Skeletal muscle cell (primary cell): ENCODE results near the gene TESMIN.
A peak's percentile ranks its signal among the peaks of the same experiment; 100 is the strongest.

Experiments used
- DNase-seq: peaks from one replicate; pipeline ENCODE4 v3.0.0-alpha.2; 2010; ENCODE audit warnings: low read depth
- H3K4me3 ChIP-seq: 2 replicates; pipeline ENCODE4 v1.5.1; 2011; ENCODE audit warnings: low read depth, mild to moderate bottlenecking, control low read depth, low read length, moderate library complexity

Gene TESMIN, protein sequence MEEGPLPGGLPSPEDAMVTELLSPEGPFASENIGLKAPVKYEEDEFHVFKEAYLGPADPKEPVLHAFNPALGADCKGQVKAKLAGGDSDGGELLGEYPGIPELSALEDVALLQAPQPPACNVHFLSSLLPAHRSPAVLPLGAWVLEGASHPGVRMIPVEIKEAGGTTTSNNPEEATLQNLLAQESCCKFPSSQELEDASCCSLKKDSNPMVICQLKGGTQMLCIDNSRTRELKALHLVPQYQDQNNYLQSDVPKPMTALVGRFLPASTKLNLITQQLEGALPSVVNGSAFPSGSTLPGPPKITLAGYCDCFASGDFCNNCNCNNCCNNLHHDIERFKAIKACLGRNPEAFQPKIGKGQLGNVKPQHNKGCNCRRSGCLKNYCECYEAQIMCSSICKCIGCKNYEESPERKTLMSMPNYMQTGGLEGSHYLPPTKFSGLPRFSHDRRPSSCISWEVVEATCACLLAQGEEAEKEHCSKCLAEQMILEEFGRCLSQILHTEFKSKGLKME

DNA sequence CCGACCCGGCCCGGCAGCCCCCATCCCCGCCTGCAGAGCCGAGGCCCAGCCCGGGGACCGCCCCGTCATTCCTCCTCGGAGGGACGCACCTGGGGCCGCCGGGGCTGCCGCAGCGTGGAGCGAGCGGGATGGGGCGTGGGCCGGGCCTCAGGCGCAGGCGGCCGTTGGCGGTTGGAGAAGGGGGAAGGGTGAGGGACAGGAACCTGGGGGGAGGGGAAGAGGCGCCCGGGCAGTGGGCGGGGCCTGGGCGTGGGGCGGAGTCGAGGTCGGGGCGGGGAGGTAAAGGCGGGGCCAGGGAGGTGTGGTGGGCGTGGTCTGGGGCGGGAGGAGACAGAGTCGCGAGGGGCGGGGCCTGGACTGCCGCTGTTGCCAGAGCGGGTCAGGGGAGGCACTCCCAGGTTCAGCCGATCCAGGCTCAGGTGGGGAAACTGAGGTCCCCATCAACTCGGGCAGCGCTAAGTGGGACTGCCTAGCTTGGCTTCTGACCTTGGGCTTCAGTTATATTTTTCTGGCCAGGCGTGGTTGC lies at the start of gene TESMIN:
Gene TESMIN, minus strand, starts transcription at position 190 of the 526 bp plus-strand sequence. CDS start 860 bp downstream, outside the sequence.
- H3K4me3 ChIP-seq: peak within 1 kb of the TSS; percentile 24
- no peak for DNase-seq

DNA sequence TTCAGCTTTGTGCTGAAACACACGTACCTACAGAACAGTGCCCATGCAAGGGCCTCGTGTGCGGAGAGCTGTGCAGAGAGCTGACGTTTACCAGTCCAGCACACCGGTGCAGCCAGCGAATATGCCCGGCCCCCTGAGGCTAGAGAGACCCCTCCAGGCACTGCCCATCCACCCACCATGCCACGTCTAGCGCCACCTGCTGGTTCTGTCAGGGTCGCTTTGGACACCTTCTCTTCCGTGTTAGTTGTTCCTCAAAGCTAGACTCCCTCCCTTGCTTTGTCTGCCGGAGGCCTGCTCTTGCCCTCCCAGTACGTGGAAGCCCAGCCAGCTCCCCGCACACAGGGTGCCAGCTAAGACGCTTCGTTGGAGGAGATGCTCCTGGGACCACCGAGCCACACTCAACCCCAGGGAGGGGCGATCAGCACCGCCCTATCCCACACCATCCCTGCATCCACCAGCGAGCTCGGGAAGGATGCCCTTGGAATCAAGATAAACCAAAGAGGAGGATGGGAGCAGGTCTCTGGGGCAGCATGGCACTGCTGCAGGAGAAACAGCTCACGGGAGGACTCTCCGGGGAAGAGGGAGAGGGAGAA lies 47.0 kb upstream of the TESMIN start:
- DNase-seq: no peak
- H3K4me3 ChIP-seq: no peak overlapping the region

DNA sequence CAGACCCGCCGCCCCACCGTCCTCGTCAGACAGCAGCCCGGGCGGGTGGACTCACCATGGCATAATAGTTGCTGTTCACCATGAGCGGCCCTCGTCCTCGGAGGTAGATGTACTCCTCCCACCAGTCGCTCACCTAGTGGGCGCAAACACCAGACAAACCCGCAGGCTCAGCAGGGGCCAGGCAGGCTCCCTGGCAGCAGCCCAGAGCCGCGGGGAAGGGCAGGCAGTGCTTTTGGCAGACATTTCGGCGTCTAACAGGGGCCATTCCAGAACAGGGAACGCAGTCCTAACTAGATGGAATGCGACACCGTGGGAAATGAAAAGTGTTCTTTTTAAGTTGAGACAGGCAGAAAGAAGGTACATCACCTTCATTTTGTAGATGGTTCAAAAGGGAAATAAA lies 45.5 kb upstream of the TESMIN start:
- DNase-seq: no peak
- H3K4me3 ChIP-seq: no peak overlapping the region

DNA sequence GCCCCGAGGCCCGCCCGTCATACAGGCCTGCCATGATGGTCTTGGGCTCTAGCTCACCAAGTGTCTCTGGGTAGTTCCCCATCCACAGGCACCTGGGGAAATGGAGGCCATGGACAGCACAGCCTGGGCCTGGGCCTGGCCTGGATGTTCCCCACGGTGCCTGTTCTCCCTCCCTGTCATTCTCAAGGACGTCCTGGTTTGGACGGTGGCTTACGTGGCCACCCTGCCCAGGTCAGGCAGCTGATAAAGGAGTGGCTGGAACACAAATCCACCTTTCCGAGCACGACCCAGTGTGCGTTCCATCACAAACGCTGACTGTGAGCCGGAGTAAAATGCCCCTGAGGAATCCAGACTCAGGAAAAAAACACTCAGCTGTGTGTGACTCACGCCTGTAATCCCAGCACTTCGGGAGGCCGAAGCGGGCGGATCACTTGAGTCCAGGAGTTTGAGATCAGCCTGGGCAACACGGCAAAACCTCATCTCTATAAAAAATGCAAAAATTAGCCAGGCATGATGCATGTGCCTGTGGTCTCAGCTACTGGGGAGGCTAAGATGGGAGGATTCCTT lies 41.2 kb upstream of the TESMIN start:
- no peak for DNase-seq
- no peak overlapping the region for H3K4me3 ChIP-seq

DNA sequence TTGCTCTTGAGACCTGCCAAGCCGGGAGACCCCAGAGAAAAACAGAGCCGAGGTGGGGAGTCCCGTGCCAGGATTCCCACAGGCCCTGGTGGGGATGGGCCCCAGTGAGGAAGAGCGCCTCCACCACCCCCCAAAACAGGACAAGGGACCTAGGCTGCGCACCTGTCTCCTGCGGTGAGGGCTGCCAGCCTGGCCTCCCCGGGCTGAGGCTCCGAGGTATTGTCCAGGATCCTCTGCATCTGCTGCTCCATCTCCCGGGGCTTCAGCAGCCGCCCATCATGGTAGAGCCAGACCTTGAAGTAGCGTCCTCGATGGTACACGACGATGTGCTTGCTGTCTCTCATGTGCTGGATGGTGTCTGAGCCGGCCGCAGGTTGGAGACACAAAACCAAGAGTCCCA lies 33.3 kb upstream of the TESMIN start:
- H3K4me3 ChIP-seq: no peak overlapping the region
- DNase-seq: no peak

DNA sequence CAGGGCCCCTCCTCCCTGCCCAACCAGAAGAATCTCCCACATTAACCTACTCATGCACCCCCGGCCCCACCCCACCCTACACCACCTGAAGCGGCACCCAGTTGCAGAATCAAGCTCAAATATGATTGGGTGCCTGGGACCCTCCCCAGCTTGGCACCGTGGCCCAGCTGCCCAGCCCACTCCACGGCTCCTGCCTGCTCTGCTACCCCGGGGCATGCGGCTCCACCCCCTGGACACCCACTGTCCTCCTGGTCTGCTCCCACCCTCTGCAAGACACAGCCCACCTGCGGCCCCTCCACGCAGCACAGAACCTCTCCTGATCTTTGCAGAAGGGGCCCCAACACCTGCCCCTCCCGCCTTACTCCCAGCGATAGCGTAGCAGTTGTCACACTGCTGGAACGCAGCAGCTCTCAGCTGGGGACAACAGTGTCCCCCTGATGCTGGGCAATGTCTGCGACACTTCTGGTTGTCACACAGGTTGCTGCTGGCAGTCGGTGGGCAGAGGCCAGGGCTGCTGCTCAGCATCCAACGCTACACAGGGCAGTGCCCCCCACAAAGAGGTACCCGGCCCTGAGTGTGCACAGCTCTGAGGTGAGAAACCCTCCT lies 32.0 kb upstream of the TESMIN start:
- no peak overlapping the region for H3K4me3 ChIP-seq
- no peak for DNase-seq

DNA sequence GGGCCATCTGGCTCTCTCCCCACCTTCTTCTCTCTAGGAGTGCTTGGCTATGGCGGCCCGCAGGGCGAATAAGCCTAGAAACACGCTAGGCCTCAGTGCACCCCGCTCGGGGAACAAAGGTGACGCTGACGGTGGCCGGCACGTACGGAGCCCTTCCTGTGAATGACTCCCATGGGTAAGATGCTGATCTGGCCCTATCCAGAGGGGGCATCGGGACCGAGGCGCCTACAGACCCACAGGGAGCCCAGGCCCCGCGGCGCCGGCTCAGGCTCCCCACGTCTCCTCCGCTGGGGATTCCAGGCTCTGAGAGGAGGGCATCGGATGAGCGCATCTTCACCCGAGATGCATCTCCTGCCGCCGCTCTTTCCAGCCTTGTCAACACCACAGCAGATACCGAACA lies 31.4 kb upstream of the TESMIN start:
- DNase-seq: no peak
- H3K4me3 ChIP-seq: no peak overlapping the region

DNA sequence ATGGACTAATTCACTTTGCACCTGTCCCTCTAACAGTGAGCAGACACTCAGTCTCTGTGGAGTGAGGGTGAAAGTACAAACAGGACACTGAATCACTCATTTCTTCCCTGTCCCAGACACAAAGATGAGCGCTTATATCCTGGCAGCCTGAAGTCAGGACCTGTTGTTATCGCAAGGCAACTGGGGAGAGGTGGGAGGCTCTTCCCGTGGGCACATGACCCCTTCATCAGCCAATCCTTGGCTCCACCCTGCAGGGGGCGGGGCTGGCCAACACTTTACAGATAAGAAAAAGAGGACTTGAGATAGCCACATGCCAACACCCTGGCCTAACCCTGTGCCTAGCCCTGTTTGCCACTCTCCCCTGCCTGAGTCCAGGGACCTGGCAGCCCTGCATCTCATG lies 29.5 kb upstream of the TESMIN start:
- H3K4me3 ChIP-seq: no peak overlapping the region
- DNase-seq: no peak

DNA sequence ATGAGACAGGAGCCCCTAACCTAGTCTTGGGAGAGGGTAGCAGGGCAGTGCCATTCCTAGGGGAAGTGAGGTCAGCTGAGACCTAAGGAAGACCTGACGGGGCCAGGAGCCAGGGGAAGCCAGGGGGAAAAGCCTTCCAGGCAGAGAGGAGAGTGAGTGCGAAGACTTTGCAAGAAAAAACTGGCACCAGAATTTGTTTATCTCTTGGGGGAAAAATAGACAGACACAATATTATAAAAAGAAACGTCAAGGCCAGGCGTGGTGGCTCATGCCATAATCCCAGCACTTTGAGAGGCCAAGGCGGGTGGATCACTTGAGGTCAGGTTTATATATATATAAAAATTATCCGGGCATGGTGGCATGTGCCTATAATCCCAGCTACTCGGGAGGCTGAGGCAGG lies 26.9 kb upstream of the TESMIN start:
- H3K4me3 ChIP-seq: no peak overlapping the region
- no peak for DNase-seq

DNA sequence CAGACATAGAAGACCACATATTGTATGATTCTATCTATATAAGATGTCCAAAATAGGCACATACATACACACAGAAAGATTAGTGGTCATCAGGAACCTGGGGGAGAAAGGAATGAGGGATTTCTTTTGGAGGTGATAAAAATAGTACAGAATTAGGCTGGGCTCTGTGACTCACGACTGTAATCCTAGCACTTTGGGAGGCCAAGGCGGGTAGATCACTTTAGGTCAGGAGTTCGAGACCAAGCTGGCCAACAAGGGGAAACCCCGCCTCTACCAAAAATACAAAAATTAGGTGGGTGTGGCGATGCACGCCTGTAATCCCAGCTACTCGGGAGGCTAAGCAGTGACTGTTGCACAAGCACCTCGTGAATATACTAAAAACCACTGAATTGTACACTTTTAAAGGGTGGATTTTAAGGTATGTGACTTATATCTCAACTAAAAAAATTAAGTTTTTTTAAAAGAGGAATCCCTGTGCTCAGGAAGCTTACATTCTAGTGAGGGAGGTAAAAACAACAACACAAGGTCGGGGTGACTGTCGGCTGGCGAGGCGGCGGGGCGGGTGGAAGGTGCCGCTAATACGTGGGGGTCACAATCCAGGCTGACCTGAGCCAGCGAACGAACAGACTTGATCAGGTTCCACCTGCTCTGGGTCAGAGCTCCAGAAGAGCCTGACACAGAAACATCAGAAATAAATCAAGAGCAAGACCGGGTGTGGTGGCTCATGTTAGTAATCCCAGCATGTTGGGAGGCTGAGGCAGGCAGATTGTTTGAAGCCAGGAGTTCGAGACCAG lies 25.3 kb upstream of the TESMIN start:
- DNase-seq: no peak
- no peak overlapping the region for H3K4me3 ChIP-seq

DNA sequence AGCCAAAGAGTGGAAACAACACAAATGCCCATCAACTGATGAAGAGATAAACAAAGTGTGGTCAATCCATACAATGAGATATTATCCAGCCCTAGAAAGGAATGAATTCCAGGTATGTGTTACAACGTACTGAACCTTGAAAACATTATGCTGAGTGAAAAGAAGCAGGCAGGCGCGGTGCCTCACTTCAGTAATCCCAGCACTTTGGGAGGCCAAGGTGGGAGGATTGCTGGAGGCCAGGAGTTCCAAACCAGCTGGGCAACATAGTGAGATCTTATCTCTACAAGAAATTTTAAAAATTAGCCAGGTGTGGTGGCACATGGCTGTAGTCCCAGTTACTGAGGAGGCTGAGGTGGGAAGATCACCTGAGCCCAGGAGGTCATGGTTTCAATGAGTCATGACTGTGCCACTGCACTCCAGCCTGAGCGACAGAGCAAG lies 24.6 kb upstream of the TESMIN start:
- no peak overlapping the region for H3K4me3 ChIP-seq
- DNase-seq: no peak

DNA sequence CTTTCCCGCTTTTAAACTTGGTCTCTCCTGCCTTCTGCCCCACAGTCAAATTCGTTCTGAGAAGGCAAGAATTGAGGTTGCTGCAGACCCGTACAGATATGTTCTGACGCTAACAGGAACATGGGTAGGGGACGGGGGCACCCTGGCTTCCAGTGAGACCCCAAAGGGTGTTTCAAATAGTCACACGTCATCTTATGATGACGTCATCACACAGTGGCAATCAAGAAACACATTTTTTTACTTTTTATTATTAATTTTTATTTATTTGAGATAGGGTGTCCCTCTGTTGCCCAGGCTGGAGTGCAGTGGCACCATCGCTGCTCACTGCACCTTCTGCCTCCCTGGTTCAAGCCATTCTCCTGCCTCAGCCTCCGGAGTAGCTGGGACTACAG lies 22.9 kb upstream of the TESMIN start:
- no peak for DNase-seq

DNA sequence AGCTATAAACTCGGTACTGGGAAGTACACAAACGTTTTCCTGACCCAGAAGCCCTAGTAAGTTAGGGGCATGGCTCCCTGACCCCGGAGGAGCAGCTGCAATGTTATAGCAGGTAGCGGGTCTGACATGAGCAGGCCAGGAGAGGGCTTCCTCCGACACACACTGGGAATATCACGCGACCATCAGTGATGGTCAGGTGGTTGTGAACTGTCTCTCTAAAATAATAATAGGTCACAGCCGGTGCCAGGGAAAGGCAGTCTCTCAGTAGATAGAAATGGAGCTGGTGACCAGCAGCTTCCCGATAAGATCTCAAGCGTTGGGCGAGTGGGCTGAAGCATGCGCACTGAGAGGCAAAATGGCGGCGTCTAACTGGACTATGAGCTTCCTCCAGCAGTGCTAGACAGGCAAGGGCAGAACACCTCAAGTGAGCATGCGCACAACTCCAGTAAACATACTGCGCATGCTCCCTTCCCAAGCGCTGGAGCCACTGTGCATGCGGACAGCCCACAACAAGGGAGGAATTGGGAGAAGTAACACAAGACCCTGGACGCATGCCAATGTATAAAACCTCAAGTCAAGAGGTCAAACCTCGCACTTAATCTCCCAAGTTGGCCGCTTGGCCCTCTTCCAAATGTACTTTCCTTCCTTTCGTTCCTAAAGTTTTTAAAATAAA lies 22.3 kb upstream of the TESMIN start:
- no peak for DNase-seq
- H3K4me3 ChIP-seq: no peak overlapping the region

More for the DNA sequence above, 22.9 kb upstream of the TESMIN start:
- H3K4me3 ChIP-seq: no peak overlapping the region

DNA sequence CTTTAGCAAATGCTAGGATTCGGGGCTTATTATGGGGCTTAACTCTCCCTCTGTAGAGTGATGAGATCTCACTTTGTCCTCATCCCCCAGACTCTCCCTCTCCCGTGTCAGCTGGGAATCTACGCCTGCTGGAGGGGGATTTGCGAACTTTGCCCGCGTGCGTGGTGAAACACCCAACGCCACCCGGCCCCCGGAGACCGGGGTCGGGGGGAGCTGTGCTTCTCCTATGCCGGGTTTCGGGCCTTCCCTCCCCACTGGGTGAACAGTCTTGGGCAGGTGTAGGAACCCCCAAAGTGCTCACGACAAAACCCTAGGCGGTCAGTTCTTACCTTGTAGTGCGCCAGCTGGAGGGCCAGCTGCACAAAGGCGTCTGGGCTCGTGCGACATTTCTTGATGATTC lies 21.6 kb upstream of the TESMIN start:
- DNase-seq: no peak
- no peak overlapping the region for H3K4me3 ChIP-seq

DNA sequence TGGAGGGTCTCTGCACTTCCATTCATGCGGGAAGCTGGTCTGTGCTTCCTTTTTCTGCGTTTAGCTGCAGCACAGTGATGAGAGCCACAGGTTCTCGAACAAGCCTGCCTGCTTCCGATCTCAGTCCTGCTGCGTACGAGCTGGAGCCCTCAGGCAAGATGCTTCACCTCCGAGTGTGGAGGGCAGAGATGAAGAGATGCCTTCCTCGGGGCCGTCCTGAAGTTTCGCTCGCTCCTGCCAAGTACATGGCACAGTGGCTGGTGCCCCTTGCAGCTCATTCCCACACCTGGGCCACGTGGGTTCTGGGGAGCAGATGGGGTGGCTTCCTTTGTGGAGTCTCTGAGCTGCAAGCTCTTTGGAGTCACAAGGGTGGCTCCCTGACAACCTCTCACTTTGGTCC lies 19.5 kb upstream of the TESMIN start:
- no peak overlapping the region for H3K4me3 ChIP-seq
- DNase-seq: no peak

DNA sequence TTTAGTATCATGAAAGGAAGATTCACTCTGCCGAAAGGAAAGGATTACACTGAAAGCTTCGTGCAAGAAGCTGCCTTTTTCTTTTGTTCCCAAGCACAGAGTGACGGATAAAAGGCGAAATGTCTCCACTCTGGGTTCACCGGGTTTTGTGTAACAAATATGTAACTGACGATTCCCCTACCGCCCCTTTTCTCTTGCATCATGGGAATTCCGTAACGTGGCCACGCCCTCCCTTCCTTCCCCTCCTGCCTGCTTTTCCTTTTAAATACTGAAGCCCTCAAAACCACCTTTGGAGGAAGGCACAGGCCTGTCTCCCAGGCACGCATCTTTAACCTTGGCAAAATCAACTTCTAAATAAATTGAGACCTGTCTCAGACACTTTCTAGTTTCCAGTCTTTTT lies 16.4 kb upstream of the TESMIN start:
- H3K4me3 ChIP-seq: no peak overlapping the region
- DNase-seq: no peak

DNA sequence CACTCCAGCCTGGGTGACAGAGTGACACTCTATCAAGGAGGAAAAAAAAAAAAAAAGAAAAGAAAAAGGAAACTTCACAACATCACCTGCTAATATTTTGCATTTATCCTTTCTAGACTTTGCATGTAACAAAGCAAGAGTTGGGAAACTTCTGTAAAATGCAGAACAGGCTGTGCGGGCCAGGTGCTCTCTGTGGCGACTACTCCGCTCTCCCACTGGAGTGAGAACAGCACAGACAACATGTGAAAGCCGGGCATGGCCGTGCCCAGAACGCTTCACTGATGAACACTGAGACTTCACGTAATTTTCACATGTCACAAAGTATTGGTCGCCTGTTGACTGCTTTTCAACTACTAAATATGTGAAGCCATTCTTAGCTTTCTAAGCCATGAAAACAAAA lies 15.5 kb upstream of the TESMIN start:
- no peak overlapping the region for H3K4me3 ChIP-seq
- DNase-seq: no peak

DNA sequence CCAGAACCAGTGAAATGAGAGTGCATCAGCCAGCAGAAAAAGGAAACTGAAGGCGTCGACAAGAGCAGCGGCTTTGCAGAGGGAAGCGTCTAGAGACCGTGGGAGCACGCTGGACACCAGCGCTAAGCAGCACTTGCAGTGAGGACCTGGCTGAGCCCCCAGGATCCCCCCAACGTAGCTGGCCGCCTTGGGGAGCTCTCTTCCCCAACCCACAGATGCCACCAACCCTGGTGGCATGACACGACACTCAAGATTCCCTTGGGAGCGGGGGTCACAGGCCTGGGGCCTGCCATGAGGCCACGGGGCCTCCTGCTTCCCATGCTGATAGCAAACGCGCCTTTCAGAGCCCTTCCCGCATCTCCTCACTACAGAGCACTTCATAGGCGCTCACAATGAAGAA lies 13.4 kb upstream of the TESMIN start:
- no peak overlapping the region for H3K4me3 ChIP-seq
- DNase-seq: no peak
